ENCODE results near the gene TRIM59. TPM values are rescaled to one million over a fixed set of nuclear protein-coding genes. Genes with fewer than 3 reads are reported as not detected.

TRIM59 gene
- total RNA-seq, 2 experiments from 2014 or later = 32.5 to 42.2 TPM

DNA sequence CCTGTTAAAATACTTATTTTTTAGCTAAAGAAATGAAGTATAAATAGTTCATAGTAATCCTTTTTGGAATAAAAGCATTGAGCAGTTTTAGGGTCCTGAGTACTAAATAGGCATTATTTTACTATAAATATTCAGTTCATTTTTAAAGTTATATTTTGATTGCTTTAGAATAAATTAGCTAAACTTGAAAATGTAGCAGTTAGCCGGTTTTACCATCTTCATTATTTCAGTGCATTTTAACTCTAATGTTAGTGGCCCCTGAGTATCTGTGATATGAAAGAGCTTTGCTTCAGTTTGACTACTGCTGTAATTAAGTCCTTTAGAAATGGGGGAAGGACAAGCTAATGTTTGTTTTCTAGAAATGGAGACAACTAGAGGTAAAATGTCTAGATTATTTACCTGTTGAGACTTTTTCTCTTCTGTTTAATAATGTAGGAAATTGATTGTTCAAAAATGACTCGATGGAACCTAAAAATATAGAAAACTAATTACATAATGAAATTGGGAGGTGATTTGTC, 46.5 kb downstream of the TRIM59 start:
- H3K4me3 Mint-ChIP-seq = peak overlapping the region; percentile 91
- ChIA-PET CTCF (interaction anchor here (1.1 to 2.7 kb wide), 5 partner anchors 10 to 17 kb away, joined by 3 to 11 read pairs (median 4); no protein-coding TSS in a partner anchor), POLR2A (interaction anchor here (0.5 to 2.3 kb wide), 4 partner anchors 11 to 178 kb away, joined by 3 to 8 read pairs (median 4); partner anchors contain the start of genes C3orf80 and TRIM59)
- ATAC-seq = no peak
- H3K4me1 Mint-ChIP-seq = peaks cover 25% of the 10 kb centered on the region
- H3K27me3 Mint-ChIP-seq = peaks cover 7% of the 10 kb centered on the region
- intact Hi-C loops (cut with DNase I, micrococcal nuclease) = no loop called here
- H3K27ac Mint-ChIP-seq = no peak overlapping the region
- DNase-seq = no peak
- H3K36me3 Mint-ChIP-seq (ENCODE audit: low read depth) = peaks cover 53% of the 10 kb centered on the region
- no peaks in the 10 kb centered on the region for H3K9me3 Mint-ChIP-seq (ENCODE audit: low read depth)

DNA sequence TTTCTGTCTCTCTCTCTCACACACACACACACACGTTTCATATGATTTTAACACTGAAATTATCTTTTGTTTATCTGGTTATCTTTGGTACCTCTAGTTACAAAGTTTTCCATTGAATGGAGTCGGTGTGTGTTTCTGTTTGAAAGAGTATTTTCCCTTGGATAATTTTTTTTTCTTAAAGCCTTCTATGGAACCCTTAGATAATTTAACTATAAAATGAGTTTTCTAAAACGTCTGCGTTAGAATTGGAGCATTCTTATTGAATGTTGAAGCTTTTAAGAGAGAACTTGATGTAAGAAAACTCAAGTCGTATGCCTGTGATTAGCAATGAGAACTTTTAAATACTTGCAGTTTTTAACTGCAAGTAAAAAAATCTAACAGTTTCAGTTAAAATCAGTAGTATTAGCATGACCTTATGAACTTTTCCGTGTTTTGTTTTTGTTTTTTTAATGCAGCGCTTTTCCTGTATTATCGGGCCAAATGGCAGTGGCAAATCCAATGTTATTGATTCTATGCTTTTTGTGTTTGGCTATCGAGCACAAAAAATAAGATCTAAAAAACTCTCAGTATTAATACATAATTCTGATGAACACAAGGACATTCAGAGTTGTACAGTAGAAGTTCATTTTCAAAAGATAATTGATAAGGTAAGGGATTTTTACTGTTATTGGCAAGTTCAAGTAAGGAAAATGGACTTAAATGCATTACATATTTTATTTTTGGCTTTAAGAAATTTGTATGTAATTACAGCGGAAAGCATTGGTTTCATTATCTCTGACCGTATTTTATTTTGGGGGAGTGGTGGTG, 47.2 kb downstream of the TRIM59 start:
- ChIA-PET POLR2A (interaction anchor here (0.5 to 2.3 kb wide), 3 partner anchors 11 to 47 kb away, joined by 3 to 8 read pairs (median 3); partner anchors contain the start of gene TRIM59), CTCF (interaction anchor here (1.0 to 2.7 kb wide), 6 partner anchors 10 to 18 kb away, joined by 3 to 11 read pairs (median 4); no protein-coding TSS in a partner anchor)
- H3K27me3 Mint-ChIP-seq = peaks cover 7% of the 10 kb centered on the region
- peaks cover 29% of the 10 kb centered on the region for H3K4me1 Mint-ChIP-seq
- peak overlapping the region; percentile 56 for H3K27ac Mint-ChIP-seq
- no peak for DNase-seq
- H3K9me3 Mint-ChIP-seq (ENCODE audit: low read depth) = no peaks in the 10 kb centered on the region
- H3K4me3 Mint-ChIP-seq = peak overlapping the region; percentile 91
- no peak for ATAC-seq
- peaks cover 53% of the 10 kb centered on the region for H3K36me3 Mint-ChIP-seq (ENCODE audit: low read depth)
- intact Hi-C loops (cut with DNase I, micrococcal nuclease) = no loop called here

DNA sequence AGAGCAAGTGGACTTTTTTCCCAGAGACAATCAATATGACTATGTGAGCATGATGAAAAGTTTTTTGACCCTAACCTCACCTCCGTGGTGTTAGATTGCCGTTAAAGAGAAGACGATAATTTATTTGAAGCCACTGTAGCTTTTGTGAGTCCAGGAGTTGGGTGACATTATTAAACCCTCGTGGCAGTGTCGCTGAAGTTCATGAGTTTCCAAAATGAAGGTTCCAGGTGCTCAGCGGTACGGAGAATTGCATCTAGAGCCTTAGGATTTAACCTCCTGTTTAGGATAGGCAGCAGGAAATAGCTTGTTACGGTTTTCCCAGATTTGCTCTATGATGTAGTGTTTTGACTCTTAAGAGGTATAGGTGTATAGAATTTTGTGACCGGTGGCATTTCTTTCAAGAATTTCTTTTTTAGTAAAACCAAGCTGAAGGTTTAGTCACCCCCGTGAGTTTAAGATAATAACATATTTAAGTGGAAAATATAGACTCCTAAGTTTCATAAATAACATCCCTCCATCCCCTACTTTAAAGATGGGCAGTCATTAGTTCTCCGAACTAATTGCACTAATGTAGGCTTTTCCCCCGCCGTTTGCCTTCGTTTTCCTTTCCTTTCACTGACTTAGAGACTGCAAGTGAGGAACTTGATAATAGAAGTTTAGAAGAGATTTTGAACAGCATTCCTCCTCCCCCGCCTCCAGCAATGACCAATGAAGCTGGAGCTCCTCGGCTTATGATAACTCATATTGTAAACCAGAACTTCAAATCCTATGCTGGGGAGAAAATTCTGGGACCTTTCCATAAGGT, 48.1 kb downstream of the TRIM59 start:
- peak overlapping the region; percentile 70 for H3K27ac Mint-ChIP-seq
- peaks cover 49% of the 10 kb centered on the region for H3K36me3 Mint-ChIP-seq (ENCODE audit: low read depth)
- H3K4me3 Mint-ChIP-seq = peak overlapping the region; percentile 91
- intact Hi-C loops (cut with DNase I, micrococcal nuclease) = no loop called here
- ATAC-seq (no peak), DNase-seq (peak; percentile 20)
- no peaks in the 10 kb centered on the region for H3K9me3 Mint-ChIP-seq (ENCODE audit: low read depth)
- H3K4me1 Mint-ChIP-seq = peaks cover 35% of the 10 kb centered on the region
- ChIA-PET POLR2A (interaction anchor here (0.6 to 2.3 kb wide), 4 partner anchors 9 to 58 kb away, joined by 3 to 9 read pairs (median 6); partner anchors contain the start of gene TRIM59), CTCF (interaction anchor here (0.8 to 1.2 kb wide), 3 partner anchors 10 to 17 kb away, joined by 3 to 4 read pairs (median 3); no protein-coding TSS in a partner anchor)
- H3K27me3 Mint-ChIP-seq = peaks cover 7% of the 10 kb centered on the region

DNA sequence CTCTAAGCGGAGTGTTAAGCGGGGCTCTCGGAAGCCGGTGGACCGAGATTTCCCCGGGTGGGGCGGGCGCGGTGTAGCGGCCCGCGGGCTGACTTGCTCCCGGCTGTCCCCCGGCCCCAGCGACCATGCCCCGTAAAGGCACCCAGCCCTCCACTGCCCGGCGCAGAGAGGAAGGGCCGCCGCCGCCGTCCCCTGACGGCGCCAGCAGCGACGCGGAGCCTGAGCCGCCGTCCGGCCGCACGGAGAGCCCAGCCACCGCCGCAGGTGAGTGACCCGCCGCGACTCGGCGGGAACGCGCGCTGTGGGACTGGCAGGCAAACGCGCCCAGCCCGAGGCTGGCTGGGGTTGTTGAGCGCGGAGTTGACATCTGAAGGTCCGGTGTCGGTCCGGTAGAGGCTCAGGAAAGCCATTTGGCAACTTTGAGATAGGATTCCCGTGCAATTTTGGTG, 48.9 kb downstream of the TRIM59 start:
- ATAC-seq (peak; percentile 5), DNase-seq (peak; percentile 39)
- ChIA-PET POLR2A (interaction anchor here (1.0 to 1.4 kb wide), 2 partner anchors 9 to 49 kb away, joined by 3 to 12 read pairs; partner anchors contain the start of gene TRIM59), CTCF (interaction anchor here (1.2 kb wide), 1 partner anchor 10 kb away, joined by 4 read pairs; no protein-coding TSS in a partner anchor)
- Mint-ChIP-seq H3K4me1 (peaks cover 37% of the 10 kb centered on the region), H3K36me3 (ENCODE audit: low read depth) (peaks cover 44% of the 10 kb centered on the region), H3K27me3 (peaks cover 7% of the 10 kb centered on the region), H3K27ac (peak overlapping the region; percentile 96), H3K4me3 (peak overlapping the region; percentile 91), H3K9me3 (ENCODE audit: low read depth) (no peaks in the 10 kb centered on the region)
- intact Hi-C loops (cut with DNase I, micrococcal nuclease) = no loop called here

DNA sequence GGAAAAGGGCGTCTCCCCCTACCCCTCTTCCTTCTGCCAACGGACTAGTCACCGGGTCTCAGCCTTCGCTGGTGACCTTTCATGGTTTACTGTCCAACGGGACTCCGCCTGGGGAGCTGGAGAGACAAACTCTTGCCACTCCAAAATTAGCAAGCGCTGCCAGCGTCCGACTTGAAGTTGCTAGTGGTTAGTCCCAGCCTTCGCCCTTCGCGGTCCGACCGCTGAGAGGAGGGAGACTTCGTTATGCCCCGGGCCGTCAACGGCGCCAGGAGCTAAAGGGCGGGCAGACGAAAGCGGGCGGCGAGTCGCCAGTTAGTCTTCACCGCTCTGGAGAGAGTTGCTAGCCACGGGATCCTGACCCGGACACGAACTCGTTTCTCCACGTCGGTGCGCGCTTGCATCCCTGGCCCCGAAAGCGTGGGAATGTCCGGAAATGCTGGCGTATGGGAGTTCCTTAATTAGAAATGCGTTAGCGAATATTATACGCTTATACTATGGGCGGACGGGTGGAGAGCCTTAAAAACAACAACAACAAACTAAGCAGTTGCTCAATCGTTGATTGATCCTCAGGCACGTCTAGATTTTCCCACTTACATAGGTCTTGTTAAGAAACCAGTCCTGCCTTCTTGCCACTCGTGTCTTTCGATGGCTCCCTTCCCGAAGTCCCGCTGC, 49.4 kb downstream of the TRIM59 start:
- DNase-seq = peak; percentile 49
- ChIA-PET POLR2A (interaction anchor here (0.7 to 1.4 kb wide), 4 partner anchors 10 to 174 kb away, joined by 3 to 24 read pairs (median 8); partner anchors contain the start of gene TRIM59), CTCF (interaction anchor here (1.7 kb wide), 1 partner anchor 14 kb away, joined by 7 read pairs; no protein-coding TSS in a partner anchor)
- H3K36me3 Mint-ChIP-seq (ENCODE audit: low read depth) = peaks cover 41% of the 10 kb centered on the region
- H3K4me1 Mint-ChIP-seq = peaks cover 37% of the 10 kb centered on the region
- H3K9me3 Mint-ChIP-seq (ENCODE audit: low read depth) = no peaks in the 10 kb centered on the region
- peak overlapping the region; percentile 91 for H3K4me3 Mint-ChIP-seq
- ATAC-seq = peak; percentile 8
- peak overlapping the region; percentile 96 for H3K27ac Mint-ChIP-seq
- intact Hi-C loops (cut with DNase I, micrococcal nuclease) = no loop called here
- peaks cover 7% of the 10 kb centered on the region for H3K27me3 Mint-ChIP-seq

DNA sequence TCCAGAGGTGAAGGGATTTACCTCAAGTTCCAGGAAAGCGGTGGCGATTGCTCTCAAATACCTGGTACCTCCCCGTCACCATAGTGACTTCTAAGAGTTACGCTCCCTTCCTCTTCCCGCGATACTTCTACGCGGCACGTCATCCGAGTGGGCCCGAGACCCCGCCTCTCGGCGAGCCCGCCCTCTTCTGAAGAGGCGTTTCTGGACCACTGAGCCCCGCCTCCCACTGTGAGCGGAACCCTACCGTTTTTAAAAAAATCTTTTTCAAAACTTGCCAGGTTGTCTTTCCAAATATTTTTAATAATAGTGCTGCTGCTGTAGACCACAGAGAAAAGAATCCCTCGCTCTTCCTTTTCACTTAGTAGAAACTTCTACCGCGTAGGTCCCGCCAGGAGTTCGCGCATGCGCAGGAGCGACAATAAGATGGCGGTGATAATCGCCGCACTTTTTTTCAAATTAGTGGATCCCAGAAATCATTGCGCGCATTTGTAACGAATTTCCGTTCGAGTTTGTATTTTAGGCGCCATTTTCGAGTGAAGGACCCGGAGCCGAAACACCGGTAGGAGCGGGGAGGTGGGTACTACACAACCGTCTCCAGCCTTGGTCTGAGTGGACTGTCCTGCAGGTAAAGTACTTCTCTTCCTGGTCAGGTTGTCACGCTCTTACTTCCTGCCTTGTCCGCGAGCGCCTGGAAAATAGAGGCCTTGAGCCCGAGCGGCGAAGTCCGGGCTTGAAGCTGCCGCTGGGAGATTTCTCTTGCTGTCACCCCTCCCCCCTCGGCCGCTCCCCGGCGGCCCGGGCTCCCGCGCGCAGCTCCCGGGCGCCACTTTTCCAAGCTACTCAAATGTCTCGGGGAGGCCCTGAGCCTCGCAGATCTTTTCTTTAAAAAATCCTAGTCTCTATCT, 50.2 kb downstream of the TRIM59 start, which contains the start of the genes IFT80 and SMC4:
IFT80 (minus strand) TSS at position 101 of the 905 bp plus-strand sequence. CDS start 14,625 bp downstream, outside the sequence.
SMC4 (plus strand) TSS at position 526 of the 905 bp plus-strand sequence. CDS start 1,177 bp downstream, outside the sequence.
- intact Hi-C loops (cut with DNase I, micrococcal nuclease) = loop anchor here (1.0 to 5.0 kb wide), 7 partner anchors 50 to 1597 kb away; partner anchors contain the start of genes KPNA4 (in 2 of the 2), TRIM59 (in 2 of the 2), C3orf80 (in 1 of the 2) and MFSD1 (in 1 of the 2)
- Mint-ChIP-seq H3K27ac (peak within 1 kb of the TSS; percentile 96), H3K4me1 (peaks cover 35% of the 10 kb centered on the region), H3K36me3 (ENCODE audit: low read depth) (peaks cover 38% of the 10 kb centered on the region), H3K9me3 (ENCODE audit: low read depth) (no peaks in the 10 kb centered on the region), H3K4me3 (peak within 1 kb of the TSS; percentile 91), H3K27me3 (peaks cover 7% of the 10 kb centered on the region)
- POLR2A ChIA-PET = interaction anchor here (0.7 to 1.4 kb wide), 4 partner anchors 11 to 174 kb away, joined by 3 to 24 read pairs (median 8); partner anchors contain the start of gene TRIM59
- peak; percentile 93 for ATAC-seq
- DNase-seq = peak; percentile 98
- CTCF ChIA-PET = interaction anchor here (1.7 kb wide), 1 partner anchor 14 kb away, joined by 7 read pairs; no protein-coding TSS in a partner anchor

DNA sequence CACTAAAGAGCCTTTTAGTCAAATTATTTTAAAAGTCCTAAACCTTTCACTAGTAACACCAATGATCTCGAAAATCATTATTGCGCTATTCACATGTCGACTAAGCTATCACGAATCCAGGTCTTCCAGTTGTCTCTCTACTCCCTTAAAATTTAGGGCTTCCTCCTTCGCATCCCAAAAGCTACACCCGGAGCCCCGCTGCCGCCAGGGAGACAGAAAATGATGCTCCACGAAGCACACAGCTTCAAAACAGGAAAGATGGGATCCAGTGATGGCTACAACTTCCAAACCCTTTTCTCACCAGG, 50.8 kb downstream of the TRIM59 start:
- ChIA-PET CTCF (interaction anchor here (1.7 kb wide), 1 partner anchor 15 kb away, joined by 7 read pairs; no protein-coding TSS in a partner anchor), POLR2A (no interaction called here)
- DNase-seq (no peak), ATAC-seq (peak; percentile 1)
- peaks cover 33% of the 10 kb centered on the region for H3K36me3 Mint-ChIP-seq (ENCODE audit: low read depth)
- no peaks in the 10 kb centered on the region for H3K9me3 Mint-ChIP-seq (ENCODE audit: low read depth)
- peaks cover 29% of the 10 kb centered on the region for H3K4me1 Mint-ChIP-seq
- intact Hi-C loops (cut with DNase I, micrococcal nuclease) = loop anchor here (1.0 to 5.0 kb wide), 7 partner anchors 51 to 1596 kb away; partner anchors contain the start of genes KPNA4 (in 2 of the 2), TRIM59 (in 2 of the 2), C3orf80 (in 1 of the 2) and MFSD1 (in 1 of the 2)
- peaks cover 7% of the 10 kb centered on the region for H3K27me3 Mint-ChIP-seq
- peak overlapping the region; percentile 96 for H3K27ac Mint-ChIP-seq
- peak overlapping the region; percentile 91 for H3K4me3 Mint-ChIP-seq

DNA sequence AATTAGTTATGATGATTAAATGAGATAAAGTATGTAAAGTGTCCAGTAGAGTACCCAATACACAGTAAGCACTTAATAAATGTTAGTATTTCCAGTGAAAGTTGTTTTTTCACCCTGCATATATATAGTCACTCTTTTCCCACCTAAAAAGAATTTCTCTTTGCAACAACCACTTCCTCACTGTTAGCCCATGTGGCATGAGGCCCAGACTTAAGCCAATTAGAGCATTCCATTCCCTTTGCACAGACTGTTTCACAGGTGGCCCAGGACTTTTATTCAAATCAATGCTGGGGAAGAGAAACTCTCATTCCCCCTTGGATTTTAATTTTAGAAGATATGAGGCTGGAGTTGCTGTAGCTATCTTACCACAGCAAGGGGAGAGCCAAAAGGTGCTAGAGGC, 54.3 kb downstream of the TRIM59 start:
- CTCF ChIA-PET = interaction anchor here (0.7 kb wide), 1 partner anchor 30 kb away, joined by 3 read pairs; no protein-coding TSS in a partner anchor
- Mint-ChIP-seq H3K27ac (no peak overlapping the region), H3K36me3 (ENCODE audit: low read depth) (peaks cover 5% of the 10 kb centered on the region), H3K9me3 (ENCODE audit: low read depth) (no peaks in the 10 kb centered on the region), H3K27me3 (no peaks in the 10 kb centered on the region), H3K4me1 (peaks cover 17% of the 10 kb centered on the region), H3K4me3 (no peak overlapping the region)
- POLR2A ChIA-PET = no interaction called here
- intact Hi-C loops (cut with DNase I, micrococcal nuclease) = loop anchor here in 1 of 2 experiments (5.0 kb wide), 1 partner anchor 1593 kb away; the partner anchor contains the start of gene MFSD1
- DNase-seq (no peak), ATAC-seq (no peak)

DNA sequence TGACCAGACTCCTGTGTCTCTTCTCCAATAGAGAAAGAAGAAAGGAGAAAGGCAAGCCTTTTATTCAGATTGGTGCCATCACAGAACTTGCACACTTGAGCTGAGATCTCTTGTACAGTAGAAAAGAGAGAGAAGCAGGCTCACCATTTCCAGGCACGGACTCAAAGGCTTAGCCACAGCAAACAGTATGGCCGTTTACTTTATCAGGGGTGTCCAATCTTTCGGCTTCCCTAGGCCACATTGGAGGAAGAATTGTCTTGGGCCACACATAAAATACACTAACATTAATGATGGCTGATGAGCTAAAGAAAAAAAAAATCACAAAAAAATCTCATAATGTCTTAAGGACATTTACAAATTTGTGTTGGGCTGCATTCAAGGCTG, 55.6 kb downstream of the TRIM59 start:
- peaks cover 2% of the 10 kb centered on the region for H3K9me3 Mint-ChIP-seq (ENCODE audit: low read depth)
- peaks cover 4% of the 10 kb centered on the region for H3K36me3 Mint-ChIP-seq (ENCODE audit: low read depth)
- no peak for DNase-seq
- ATAC-seq = no peak
- intact Hi-C loops (cut with DNase I, micrococcal nuclease) = no loop called here
- peaks cover 17% of the 10 kb centered on the region for H3K4me1 Mint-ChIP-seq
- H3K4me3 Mint-ChIP-seq = no peak overlapping the region
- no peak overlapping the region for H3K27ac Mint-ChIP-seq
- CTCF ChIA-PET = interaction anchor here (0.6 to 1.1 kb wide), 2 partner anchors 169 to 1866 kb away, joined by 3 read pairs; partner anchors contain the start of gene C3orf80
- POLR2A ChIA-PET = no interaction called here
- no peaks in the 10 kb centered on the region for H3K27me3 Mint-ChIP-seq

All from activated CD4-positive, alpha-beta T cell treated with anti-CD3 and anti-CD28 coated beads for 36 hours (primary cell).